ENCODE measurements around the gene SLC25A18. TPM values are rescaled to one million over a fixed set of nuclear protein-coding genes. Genes with fewer than 3 reads are reported as not detected.

SLC25A18 gene
- total RNA-seq, 1 experiment from 2014 or later, result 0.28 TPM

DNA sequence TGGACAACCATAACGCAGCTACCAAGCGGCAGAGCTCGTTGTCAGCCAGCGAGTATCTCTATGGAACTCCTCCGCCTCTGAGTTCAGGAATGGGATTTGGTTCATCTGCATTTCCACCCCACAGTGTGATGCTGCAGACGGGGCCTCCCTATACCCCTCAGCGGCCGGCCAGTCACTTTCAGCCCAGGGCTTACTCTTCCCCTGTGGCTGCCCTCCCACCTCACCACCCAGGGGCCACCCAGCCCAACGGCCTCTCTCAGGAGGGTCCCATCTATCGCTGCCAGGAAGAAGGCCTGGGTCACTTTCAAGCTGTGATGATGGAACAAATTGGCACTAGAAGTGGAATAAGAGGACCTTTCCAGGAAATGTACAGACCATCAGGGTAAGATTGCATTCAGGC lies 14.1 kb upstream of the SLC25A18 start:
- Mint-ChIP-seq H3K4me3 (ENCODE audit: low read depth, unreplicated experiment) (no peak overlapping the region), H3K36me3 (ENCODE audit: insufficient read depth, unreplicated experiment) (no peaks in the 10 kb centered on the region), H3K9me3 (ENCODE audit: low read depth, unreplicated experiment) (no peaks in the 10 kb centered on the region), H3K27ac (ENCODE audit: unreplicated experiment) (no peak overlapping the region), H3K27me3 (ENCODE audit: unreplicated experiment) (peaks cover 40% of the 10 kb centered on the region), H3K4me1 (ENCODE audit: low read depth, unreplicated experiment) (no peaks in the 10 kb centered on the region)
- no peak for DNase-seq
- TF ChIP-seq, protein P1, sequence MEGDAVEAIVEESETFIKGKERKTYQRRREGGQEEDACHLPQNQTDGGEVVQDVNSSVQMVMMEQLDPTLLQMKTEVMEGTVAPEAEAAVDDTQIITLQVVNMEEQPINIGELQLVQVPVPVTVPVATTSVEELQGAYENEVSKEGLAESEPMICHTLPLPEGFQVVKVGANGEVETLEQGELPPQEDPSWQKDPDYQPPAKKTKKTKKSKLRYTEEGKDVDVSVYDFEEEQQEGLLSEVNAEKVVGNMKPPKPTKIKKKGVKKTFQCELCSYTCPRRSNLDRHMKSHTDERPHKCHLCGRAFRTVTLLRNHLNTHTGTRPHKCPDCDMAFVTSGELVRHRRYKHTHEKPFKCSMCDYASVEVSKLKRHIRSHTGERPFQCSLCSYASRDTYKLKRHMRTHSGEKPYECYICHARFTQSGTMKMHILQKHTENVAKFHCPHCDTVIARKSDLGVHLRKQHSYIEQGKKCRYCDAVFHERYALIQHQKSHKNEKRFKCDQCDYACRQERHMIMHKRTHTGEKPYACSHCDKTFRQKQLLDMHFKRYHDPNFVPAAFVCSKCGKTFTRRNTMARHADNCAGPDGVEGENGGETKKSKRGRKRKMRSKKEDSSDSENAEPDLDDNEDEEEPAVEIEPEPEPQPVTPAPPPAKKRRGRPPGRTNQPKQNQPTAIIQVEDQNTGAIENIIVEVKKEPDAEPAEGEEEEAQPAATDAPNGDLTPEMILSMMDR (IDR thresholded peaks at IDR 0.05; ENCODE audit: unreplicated experiment), result no peak
- CTCF ChIA-PET, result interaction anchor here (1.0 kb wide), 1 partner anchor 12 kb away, joined by 3 read pairs; no protein-coding TSS in a partner anchor
- intact Hi-C loops (cut with micrococcal nuclease; ENCODE audit: unreplicated experiment), result no loop called here
- no TSS peak for BruUV-seq (replicated peaks)

DNA sequence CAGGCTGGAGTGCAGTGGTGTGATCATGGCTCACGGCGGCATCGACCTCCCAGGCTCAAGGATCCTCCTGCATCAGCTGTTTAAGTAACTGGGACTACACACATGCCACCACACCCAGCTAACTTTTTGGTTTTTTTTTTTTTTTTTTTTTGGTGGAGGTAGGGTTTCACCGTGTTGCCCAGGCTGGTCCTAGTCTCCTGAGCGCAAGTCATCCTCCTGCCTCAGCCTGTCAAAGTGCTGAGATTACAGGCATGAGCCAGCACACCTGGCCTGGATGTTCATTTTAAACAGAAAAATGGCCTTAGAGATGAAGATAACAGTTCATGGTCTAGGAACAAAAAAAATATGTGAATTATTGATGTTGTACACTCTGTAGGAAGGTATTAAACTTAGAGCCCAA lies 13.6 kb upstream of the SLC25A18 start:
- DNase-seq, result no peak
- peaks cover 45% of the 10 kb centered on the region for H3K27me3 Mint-ChIP-seq (ENCODE audit: unreplicated experiment)
- no peak overlapping the region for H3K4me3 Mint-ChIP-seq (ENCODE audit: low read depth, unreplicated experiment)
- H3K27ac Mint-ChIP-seq (ENCODE audit: unreplicated experiment), result no peak overlapping the region
- intact Hi-C loops (cut with micrococcal nuclease; ENCODE audit: unreplicated experiment), result loop anchor here (10.0 kb wide), 2 partner anchors 55 to 155 kb away; no protein-coding TSS in a partner anchor
- no peaks in the 10 kb centered on the region for H3K4me1 Mint-ChIP-seq (ENCODE audit: low read depth, unreplicated experiment)
- no TSS peak for BruUV-seq (replicated peaks)
- CTCF ChIA-PET, result interaction anchor here (1.0 kb wide), 1 partner anchor 13 kb away, joined by 3 read pairs; no protein-coding TSS in a partner anchor
- H3K9me3 Mint-ChIP-seq (ENCODE audit: low read depth, unreplicated experiment), result no peaks in the 10 kb centered on the region
- TF ChIP-seq, protein P1 (IDR thresholded peaks at IDR 0.05; ENCODE audit: unreplicated experiment), result no peak
- no peaks in the 10 kb centered on the region for H3K36me3 Mint-ChIP-seq (ENCODE audit: insufficient read depth, unreplicated experiment)

DNA sequence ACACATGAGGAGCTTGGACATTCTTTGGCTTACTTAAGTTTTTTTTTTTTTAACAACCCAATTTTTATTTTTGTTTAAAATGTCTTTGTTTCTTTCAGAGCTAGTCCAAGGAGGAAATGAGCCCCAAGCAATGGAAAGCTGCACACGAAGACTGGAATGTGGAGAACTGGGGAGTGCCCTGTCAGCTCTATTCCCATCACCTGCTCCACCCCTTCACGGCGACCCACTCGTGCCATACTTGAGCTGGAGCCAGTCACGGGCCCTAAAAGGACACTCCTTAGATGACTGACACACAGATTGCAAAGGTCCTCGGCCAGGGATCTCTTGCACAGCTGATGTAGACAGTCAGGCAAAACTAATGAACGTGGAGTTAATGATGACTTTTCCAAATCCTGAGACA lies 10.6 kb upstream of the SLC25A18 start:
- no peaks in the 10 kb centered on the region for H3K9me3 Mint-ChIP-seq (ENCODE audit: low read depth, unreplicated experiment)
- no peak for DNase-seq
- no peak overlapping the region for H3K4me3 Mint-ChIP-seq (ENCODE audit: low read depth, unreplicated experiment)
- BruUV-seq (replicated peaks), result no TSS peak
- H3K27me3 Mint-ChIP-seq (ENCODE audit: unreplicated experiment), result peaks cover 65% of the 10 kb centered on the region
- no peaks in the 10 kb centered on the region for H3K36me3 Mint-ChIP-seq (ENCODE audit: insufficient read depth, unreplicated experiment)
- CTCF ChIA-PET, result interaction anchor here (0.5 to 0.6 kb wide), 2 partner anchors 15 to 220 kb away, joined by 3 to 4 read pairs; no protein-coding TSS in a partner anchor
- intact Hi-C loops (cut with micrococcal nuclease; ENCODE audit: unreplicated experiment), result loop anchor here (10.0 kb wide), 2 partner anchors 52 to 152 kb away; no protein-coding TSS in a partner anchor
- TF ChIP-seq, protein P1 (IDR thresholded peaks at IDR 0.05; ENCODE audit: unreplicated experiment), result no peak
- peaks cover 1% of the 10 kb centered on the region for H3K4me1 Mint-ChIP-seq (ENCODE audit: low read depth, unreplicated experiment)
- no peak overlapping the region for H3K27ac Mint-ChIP-seq (ENCODE audit: unreplicated experiment)

DNA sequence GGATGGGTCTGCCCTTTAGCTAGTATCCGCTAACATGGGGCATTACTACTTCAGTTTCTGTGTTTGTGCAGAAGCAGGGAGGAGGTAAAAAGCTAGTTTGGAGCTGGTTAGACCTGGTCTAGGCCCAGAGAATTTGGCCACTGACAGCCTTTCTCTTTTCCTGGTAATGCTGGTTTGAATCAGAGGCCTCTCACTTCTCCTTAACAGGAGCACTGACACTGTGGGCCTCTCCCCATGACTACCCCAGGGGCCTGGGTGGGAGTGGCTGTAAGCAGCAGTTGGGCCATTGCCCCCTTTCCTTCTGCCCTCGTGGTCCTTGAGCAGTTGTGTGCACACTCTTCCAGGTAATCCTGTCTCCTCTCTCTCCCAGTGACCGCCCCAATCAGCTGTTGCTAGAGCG lies 8.5 kb upstream of the SLC25A18 start:
- TF ChIP-seq, protein P1 (IDR thresholded peaks at IDR 0.05; ENCODE audit: unreplicated experiment), result no peak
- DNase-seq, result no peak
- Mint-ChIP-seq H3K36me3 (ENCODE audit: insufficient read depth, unreplicated experiment) (no peaks in the 10 kb centered on the region), H3K27me3 (ENCODE audit: unreplicated experiment) (peaks cover 67% of the 10 kb centered on the region), H3K9me3 (ENCODE audit: low read depth, unreplicated experiment) (no peaks in the 10 kb centered on the region), H3K27ac (ENCODE audit: unreplicated experiment) (no peak overlapping the region), H3K4me3 (ENCODE audit: low read depth, unreplicated experiment) (no peak overlapping the region), H3K4me1 (ENCODE audit: low read depth, unreplicated experiment) (peaks cover 8% of the 10 kb centered on the region)
- intact Hi-C loops (cut with micrococcal nuclease; ENCODE audit: unreplicated experiment), result loop anchor here (10.0 kb wide), 2 partner anchors 50 to 150 kb away; no protein-coding TSS in a partner anchor
- BruUV-seq (replicated peaks), result no TSS peak
- CTCF ChIA-PET, result no interaction called here

Measured in Calu3 (cell line).